NCI-H82 treated with DMSO at 0.1 percent for 48 hours (cell line): Measurements from ENCODE around the gene COL5A3.
A peak's percentile ranks its signal among the peaks of the same experiment; 100 is the strongest.
"Not testable (repeated sequence)": the region's sequence is repeated elsewhere in the genome, so short reads cannot be mapped to it uniquely, and the experiment has no call there.

Source experiments
- DNase-seq: peaks from one replicate; lab custom pipeline; 2025; ENCODE audit not compliant: unreplicated experiment; lab: John Stamatoyannopoulos, UW

COL5A3 gene

DNA sequence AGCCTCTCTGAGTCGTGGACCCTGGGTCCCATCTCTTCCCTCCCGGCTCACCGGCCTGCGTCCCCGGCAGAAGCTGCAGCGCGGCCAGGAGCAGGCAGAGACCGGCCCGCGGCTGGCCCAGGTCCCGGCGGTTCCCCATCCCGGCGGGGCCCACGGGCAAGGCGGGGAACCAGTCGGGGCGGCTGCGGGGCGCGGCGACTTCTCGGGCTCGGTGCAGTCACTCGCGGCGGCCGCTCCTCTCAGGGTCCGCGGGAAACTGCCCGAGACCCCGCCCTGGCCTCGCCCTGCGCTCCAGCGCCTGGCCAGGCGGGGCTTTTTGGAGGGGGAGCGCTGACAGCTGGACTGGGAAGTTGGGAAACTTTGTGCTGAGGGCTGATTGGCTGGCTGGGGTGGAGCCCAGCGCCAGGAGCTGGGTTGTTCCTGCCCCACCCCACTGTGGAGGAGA lies at the start of gene COL5A3:
COL5A3 (minus strand) TSS at position 258 of the 445 bp plus-strand sequence; CDS start at position 139, 119 bp downstream.
- no peak for DNase-seq

DNA sequence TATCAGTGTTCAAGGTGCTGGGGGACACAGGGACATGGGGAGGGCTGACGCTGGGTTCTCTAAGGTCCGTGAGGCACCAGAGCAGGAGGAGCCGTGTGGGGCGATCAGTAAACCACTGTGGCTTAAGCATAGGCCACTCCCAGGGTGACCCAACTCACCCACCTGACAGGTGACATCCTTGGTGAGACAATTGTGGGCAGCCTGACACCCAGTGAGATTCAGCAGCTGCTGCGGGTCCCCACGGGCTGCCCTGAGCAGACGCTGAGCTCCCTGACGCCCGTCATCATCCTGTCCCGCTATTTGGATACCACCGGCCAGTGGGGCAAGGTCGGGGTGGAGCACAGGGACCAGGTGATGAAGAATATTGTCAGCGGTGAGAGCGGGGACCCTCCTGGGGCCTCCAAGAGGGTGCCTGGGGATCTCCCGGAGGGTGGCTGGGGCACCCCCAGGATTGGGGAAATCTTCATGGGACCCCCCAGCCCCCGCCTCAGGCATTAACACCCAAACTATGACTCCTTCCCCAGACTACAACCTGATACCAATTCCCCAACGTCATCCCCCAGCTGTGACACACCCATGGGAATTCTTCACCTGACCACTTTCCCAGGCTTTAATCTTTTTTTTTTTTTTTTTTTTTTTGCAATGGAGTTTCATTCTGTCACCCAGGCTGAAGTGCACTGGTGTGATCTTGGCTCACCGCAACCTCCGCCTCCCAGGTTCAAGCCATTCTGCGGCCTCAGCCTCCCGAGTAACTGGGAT lies 42.5 kb upstream of the COL5A3 start:
- no peak for DNase-seq

- no peak for DNase-seq
Observed at GRCh38 chr19:10049626-10050025, 39.3 kb upstream of the COL5A3 start.

GRCh38 chr19:10045371-10045770 lies 35.1 kb upstream of the COL5A3 start:
- no peak for DNase-seq

GRCh38 chr19:10044390-10044789 lies 34.1 kb upstream of the COL5A3 start:
- no peak for DNase-seq

DNA sequence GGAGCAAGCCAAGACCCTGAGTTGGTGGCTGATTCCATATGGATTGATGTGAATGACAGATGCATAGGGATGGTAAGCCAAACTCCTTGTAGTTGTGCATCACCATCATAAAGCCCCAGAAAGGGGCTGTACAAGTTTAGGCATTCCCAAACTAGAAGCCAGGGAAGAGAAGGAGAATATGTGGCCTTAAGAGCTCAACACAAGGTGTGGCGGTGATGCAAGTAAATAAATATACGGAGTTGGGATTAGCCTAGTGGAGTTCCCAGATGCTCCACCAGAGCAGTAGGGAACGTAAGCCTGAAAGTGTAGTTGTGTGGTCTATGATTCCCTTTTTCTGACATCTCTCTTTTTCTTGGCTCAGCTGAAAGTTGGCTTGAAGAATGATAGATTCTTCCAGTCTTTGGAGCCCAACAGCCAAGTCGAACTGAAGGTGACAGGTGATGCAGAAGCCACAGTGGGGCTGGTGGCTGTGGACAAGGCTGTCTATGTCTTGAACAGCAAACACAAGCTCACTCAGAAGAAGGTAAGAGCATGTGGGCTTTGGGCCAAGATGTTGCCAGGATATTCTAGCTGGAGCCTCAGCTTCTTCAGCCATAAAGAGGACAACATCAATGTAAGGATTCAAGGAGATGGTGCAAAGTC lies 33.1 kb upstream of the COL5A3 start:
- no peak for DNase-seq

- DNase-seq = no peak
Observed at GRCh38 chr19:10037809-10038208, 27.5 kb upstream of the COL5A3 start.

GRCh38 chr19:10037367-10037766 lies 27.1 kb upstream of the COL5A3 start:
- DNase-seq = no peak

DNA sequence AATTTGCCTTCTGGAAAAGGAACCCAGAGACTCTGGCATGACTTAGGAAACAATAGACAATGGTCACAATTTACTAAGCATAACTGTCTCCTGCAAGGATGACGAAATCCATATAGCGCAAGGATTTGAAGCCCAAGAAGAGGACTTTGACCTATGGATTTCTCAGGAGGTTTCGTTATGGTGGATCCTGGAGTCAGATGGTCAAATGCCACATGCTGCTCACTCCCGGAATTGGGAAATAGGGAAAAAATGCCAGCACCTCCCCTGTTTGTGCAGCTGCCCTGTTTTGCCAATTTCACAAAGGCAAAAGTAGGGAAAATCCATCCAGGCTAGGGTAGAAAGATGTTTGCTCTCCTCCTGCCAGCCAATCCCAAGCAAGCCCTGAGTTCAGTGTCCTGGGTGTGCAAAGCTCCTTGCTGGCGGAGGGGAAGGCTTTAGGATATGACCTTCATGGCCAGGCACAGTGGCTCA lies 26.3 kb upstream of the COL5A3 start:
- DNase-seq = no peak

- DNase-seq = no peak
Observed at GRCh38 chr19:10033614-10034013, 23.3 kb upstream of the COL5A3 start.

DNA sequence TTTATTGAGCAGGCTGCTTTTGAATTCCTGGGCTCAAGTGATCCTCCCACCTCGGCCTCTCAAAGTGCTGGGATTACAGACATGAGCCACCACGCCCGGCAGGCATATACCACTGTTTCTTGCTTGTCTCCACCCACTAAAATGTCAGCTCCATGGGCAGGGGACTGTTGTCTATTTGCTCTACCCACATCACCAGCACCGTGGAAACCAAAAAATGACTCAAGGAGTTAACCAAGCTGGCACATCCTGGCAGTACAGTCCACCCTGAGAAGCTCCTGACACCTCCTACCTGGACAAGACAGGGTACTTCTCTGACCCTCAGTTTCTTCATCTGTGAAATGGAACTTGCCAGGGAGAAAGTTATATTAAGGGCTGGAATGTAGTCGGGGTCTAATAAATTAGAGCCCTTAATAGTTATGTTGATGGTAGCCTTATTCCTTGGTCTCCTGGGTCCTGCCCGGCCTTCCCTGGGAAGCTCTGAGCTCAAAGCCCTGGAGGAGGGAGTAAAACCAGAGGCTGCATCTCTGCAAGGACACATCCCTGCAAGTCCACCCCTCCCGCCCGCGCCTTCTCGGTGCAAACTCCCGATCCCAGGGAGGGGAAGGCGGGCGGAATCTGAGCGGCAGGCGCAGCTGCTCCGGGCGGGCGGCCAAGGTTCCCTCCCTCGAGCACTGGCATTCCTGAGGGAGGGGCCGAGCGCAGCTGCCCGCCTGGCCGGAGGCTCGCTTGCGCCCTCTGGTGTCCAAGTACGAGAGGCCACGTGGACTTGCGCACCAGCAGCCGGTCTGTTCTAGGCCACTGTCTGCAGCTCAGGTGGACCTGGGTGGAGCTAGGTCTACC lies 17.1 kb upstream of the COL5A3 start:
- DNase-seq = peak; percentile 58

GRCh38 chr19:10026744-10027143 lies 16.4 kb upstream of the COL5A3 start:
- no peak for DNase-seq

DNA sequence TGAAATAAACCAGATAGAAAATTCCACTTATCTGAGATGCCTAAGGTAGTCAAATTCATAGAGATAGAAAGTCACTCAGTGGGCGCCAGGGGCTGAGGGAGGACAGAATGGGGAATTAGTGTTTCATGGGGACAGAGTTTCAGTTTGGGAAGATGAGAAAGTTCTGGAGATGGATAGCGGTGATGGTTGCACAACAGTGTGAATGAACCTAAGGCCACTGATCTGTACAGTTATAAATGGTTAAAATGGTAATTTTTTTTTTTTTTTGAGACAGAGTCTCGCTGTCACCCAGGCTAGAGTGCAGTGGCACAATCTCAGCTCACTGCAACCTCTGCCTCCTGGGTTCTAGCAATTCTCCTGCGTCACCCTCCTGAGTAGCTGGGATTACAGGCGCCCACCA lies 12.8 kb upstream of the COL5A3 start:
- DNase-seq = not testable (repeated sequence)

GRCh38 chr19:10021863-10022262 lies 11.6 kb upstream of the COL5A3 start:
- no peak for DNase-seq

- DNase-seq = no peak
Observed at GRCh38 chr19:10021446-10021845, 11.1 kb upstream of the COL5A3 start.

- no peak for DNase-seq
Observed at GRCh38 chr19:10020851-10021250, 10.5 kb upstream of the COL5A3 start.

GRCh38 chr19:10019246-10019645 lies 8.9 kb upstream of the COL5A3 start:
- no peak for DNase-seq

GRCh38 chr19:10018786-10019185 lies 8.5 kb upstream of the COL5A3 start:
- DNase-seq = no peak

- no peak for DNase-seq
Observed at GRCh38 chr19:10018263-10018662, 8.0 kb upstream of the COL5A3 start.

- DNase-seq = peak; percentile 56
Observed at GRCh38 chr19:10013834-10014618, 3.7 kb upstream of the COL5A3 start.

GRCh38 chr19:10013316-10013715 lies 3.0 kb upstream of the COL5A3 start, which contains the start of gene RDH8:
RDH8 (plus strand) TSS chr19:10013483; CDS start chr19:10013498, 15 bp downstream.
- DNase-seq = no peak
